A673 (cell line): ENCODE data around the gene SSC5D.

Experiments used
- CTCF ChIP-seq: fragments of 300-800, 200-600 bp; sonication (generic); conservative IDR thresholded peaks from 2 replicates; pipeline ENCODE4 v1.5.1; 2017; ENCODE audit warnings: low read depth, mild to moderate bottlenecking, antibody characterized with exemption, low read length, moderate library complexity, mixed read lengths
- EZH2 ChIP-seq: fragments of 200-600 bp; sonication (generic); IDR thresholded peaks from 2 replicates; pipeline ENCODE4 v1.6.1; 2017; ENCODE audit warnings: borderline replicate concordance, low read depth, mild to moderate bottlenecking, mixed read lengths, antibody characterized with exemption, low read length; ENCODE audit not compliant: poor library complexity, severe bottlenecking

GRCh38 chr19:55482967-55483705, 5.1 kb upstream of the SSC5D start:
- TF ChIP-seq CTCF (no peak), EZH2 (no peak)
